Measurements from ENCODE around the gene VPS11.
"Not testable (repeated sequence)": the region's sequence is repeated elsewhere in the genome, so short reads cannot be mapped to it uniquely, and the experiment has no call there.

VPS11 gene

DNA sequence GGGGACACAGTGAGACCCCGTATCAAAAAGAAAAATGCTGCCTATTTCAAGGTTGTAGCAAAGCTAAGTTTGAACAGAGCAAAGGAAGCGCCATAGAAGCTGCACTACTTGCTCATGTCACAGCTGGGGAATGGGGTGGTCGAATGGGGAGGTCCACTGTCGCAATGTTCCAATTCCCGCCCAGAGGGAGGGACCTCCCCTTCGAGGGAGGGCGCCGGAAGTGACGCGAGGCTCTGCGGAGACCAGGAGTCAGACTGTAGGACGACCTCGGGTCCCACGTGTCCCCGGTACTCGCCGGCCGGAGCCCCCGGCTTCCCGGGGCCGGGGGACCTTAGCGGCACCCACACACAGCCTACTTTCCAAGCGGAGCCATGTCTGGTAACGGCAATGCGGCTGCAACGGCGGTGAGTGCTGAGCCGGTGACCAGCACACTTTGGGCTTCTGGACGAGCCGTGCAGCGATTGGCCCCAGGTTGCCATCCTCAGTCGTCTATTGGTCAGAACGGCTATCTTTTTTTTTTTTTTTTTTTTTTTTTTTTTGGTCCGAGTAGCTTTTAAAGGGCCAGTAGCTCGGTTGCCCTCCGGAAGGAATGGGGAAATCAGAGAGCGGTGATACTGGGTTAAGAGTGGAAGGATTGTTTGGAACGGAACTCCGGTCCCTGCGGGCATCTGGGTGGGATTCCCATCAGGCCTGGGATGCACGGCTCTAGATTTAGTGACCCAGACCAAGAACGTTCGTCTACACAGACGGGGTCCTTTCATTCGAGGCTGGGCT is 17.2 kb downstream of the VPS11 start, which contains the start of gene HMBS:
TSS of gene HMBS (plus strand) at position 219 of the 774 bp plus-strand sequence. CDS start at position 372, 153 bp downstream.
- DNase-seq: peak; percentile 94 to 96

DNA sequence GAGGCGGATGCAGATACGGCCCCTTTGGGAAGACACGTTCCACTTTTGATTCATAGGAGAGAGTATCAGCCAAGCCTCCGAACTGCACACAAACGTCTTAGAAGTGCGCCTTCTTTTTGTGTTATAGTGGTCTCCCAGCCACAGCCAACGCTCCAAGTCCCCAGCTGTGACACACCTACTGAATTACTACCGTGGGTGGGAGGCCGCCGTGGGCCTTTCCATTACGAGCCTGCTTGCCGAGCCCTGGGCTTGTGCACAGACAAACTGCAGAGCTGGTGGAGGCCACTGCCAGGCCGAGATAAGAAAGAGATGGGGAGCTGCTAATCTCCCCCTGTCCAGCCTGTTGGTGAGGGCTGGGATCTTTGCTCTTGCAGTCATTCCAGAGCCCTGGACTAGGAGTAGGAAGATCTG is 17.8 kb downstream of the VPS11 start:
- DNase-seq: no peak

DNA sequence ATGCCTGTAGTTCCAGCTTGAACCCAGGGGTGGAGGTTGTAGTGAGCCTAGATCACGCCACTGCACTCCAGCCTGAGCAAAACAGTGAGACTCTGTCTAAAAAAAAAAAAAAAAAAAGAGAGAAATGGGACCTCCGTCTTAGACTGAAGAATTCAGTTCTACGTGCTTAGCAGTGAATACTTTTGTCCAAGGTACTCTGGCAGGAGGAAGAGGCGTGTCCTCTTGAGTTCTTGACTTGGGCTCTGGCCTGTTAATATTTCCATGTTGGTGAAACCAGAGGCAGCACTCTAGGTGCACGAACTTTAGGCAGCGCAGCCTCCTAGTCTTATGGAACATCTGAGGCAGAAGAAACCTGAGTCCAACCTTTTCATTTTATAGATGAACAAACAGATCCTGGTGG is 19.5 kb downstream of the VPS11 start:
- DNase-seq: no peak

DNA sequence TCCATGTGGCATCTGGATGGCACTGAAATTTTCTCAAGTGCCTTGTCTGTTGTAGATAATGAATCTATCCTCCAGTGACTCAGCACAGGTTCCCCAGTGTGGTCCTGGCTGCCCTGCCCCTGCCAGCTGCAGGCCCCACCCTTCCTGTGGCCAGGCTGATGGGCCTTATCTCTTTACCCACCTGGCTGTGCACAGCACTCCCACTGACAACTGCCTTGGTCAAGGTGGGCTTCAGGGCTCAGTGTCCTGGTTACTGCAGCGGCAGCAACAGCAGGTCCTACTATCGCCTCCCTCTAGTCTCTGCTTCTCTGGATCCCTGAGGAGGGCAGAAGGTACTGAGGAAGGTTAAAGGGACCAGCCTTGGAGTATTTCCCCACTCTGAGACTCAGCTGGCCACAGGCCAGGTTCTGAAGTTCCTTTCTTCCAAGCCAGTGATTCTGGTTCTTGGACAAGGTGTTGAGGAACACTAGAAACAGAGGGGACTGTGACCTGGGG is 20.2 kb downstream of the VPS11 start:
- DNase-seq: no peak

DNA sequence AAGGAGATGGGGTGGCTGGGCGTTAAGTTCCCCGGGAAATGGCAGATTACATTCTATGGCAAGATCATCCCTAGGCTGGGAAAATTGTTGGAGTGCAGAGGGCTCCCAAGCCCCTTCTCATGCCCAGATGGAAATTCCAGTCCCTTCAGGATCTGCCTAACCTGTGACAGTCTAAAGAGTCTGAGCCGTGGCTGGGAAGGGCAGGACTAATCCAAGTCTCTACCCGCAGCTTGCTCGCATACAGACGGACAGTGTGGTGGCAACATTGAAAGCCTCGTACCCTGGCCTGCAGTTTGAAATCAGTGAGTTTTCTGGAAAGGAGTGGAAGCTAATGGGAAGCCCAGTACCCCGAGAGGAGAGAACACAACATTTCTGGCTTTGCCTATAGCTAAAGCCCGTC is 20.8 kb downstream of the VPS11 start:
- no peak for DNase-seq

DNA sequence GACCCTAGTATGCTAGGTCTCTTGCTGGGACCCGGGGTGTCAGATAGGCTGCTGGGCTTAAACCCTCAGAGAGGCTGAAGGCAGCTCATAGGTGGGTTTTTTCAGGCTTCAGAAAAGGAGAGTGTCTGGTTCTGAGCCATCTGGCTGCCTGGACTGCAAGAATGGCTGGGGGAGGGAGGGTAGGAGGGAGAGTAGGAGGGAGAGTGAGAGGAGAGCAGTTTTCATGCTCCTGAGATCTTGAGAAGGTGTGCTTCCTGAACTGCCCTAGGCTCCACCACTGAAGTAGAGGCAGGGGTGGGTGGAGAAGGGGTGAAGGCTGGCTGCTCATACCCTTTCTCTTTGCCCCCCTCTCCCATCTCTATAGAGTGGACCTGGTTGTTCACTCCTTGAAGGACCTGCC is 21.7 kb downstream of the VPS11 start:
- no peak for DNase-seq

DNA sequence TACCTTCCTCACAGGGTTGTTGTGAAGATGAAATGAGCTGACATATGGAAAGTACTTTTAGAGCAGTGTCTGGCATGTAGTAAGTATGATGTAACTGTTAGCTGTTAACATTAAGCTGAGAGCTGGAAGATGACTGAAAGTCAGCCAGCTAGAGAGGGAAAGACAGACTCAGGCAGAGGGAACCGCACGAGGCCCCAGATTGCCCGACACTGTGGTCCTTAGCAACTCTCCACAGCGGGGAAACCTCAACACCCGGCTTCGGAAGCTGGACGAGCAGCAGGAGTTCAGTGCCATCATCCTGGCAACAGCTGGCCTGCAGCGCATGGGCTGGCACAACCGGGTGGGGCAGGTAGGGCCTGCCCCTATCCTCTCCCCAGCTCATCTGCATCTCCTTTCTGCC is 23.6 kb downstream of the VPS11 start:
- no peak for DNase-seq

DNA sequence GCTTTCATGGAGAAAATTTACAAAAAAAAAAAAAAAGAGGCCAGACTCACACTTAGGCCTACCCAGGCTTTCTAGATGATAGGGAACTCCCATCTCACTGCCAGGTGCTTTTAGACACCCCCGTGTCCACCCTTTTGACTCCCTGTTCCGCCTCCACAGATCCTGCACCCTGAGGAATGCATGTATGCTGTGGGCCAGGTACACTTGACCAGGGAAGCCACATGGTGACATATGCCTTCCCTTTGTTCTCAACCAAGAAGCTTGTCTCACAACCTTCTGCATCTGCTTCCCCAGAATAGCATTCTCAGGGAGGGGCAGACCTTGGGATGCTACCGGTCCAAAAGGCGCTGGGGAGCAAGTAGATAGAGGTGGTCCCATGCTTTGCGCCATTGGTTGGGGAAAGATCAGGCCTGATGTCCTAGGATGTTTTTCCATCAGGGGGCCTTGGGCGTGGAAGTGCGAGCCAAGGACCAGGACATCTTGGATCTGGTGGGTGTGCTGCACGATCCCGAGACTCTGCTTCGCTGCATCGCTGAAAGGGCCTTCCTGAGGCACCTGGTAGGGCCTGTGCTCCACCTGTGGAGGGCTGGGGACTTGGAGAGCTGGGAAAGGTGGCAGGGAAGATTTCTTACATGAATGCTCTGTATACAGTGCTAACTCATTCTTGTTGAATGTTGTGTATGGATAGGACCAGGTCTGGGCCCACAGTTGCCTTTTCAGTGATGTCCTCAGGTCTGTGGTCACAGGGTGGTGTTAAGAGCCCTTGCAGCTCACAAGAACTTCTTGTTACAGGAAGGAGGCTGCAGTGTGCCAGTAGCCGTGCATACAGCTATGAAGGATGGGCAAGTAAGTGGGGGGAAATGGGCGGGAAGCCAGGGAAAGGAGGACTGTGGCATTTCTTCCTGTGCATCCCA is 24.6 kb downstream of the VPS11 start:
- DNase-seq: no peak

DNA sequence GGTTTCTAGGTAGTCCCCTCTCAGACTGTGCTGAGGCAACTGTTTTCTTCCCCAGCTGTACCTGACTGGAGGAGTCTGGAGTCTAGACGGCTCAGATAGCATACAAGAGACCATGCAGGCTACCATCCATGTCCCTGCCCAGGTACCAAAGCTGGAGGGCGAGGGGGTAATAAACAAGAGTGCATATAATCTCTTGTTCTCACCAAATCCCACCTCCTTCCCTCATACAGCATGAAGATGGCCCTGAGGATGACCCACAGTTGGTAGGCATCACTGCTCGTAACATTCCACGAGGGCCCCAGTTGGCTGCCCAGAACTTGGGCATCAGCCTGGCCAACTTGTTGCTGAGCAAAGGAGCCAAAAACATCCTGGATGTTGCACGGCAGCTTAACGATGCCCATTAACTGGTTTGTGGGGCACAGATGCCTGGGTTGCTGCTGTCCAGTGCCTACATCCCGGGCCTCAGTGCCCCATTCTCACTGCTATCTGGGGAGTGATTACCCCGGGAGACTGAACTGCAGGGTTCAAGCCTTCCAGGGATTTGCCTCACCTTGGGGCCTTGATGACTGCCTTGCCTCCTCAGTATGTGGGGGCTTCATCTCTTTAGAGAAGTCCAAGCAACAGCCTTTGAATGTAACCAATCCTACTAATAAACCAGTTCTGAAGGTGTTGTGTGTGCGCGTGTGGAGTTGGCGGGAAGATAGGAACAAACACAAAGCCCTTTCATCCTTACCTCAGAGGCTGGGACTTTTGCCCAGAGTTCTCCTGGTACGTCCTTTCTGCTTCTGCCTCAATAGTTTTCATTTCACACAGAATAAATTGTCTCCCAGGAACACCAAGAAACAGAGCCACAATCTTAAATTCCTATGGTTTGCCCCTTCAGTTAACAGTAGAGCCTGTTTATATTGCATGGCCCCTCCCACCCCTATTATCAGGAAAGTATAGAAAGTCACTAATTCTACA is 25.5 kb downstream of the VPS11 start:
- peak; percentile 32 to 42 for DNase-seq

DNA sequence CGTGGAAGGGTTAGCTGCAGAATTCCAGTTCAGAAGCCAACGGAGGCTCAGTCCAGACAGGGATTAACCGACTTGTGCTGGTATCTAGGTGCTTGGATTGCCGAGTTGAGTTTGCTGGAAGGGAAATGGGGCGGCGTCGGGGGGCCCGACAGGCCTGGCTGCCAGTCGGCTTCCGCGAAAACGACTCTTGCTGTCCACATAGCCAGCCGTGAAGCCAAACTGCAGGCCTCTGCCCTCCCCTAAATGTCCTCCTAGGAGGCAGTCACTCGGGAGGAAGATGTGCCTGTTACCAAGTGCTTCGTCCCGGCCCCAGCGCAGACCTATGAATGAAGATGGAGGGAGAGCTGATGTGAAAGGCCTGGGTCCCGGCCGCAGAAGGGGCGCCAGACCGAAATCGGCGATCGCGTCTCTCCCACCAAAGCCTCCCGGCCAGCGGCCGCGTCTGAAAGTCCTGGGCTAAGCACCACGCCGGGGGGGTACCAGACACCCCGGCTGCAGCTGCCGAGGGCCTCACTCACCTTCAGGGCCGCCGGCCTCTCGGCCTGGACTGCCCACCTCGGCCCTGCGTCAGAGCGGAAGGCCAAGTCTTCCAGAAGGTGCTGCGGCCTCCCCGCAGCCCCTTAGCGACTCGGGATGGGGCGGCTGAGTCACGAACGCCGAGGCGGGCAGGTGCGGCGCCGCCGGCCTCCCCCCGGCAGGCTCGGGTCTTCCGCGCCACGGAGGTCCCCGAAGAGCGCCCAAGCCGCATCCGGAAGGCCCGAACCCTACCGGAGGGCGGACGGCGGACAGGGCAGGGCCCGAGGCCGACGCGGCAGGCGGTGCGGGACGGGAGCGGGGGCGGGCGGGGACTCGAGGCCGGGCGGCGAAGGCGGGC is 26.6 kb downstream of the VPS11 start:
- peak in 1 of 2 experiments; percentile 50 for DNase-seq

DNA sequence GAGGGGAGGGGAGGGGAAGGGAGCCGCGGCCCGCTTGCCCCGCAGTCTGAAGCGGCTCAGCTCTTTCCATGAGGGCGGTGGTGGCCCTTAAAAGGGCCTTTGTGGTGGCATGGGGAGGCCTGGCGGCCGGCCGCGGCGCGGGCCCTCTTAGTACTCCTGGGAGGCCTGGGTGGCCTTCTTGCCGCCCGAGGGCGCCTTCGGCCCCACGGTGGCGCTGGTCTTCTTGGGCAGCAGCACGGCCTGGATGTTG is 27.1 kb downstream of the VPS11 start:
- peak; percentile 62 to 83 for DNase-seq

DNA sequence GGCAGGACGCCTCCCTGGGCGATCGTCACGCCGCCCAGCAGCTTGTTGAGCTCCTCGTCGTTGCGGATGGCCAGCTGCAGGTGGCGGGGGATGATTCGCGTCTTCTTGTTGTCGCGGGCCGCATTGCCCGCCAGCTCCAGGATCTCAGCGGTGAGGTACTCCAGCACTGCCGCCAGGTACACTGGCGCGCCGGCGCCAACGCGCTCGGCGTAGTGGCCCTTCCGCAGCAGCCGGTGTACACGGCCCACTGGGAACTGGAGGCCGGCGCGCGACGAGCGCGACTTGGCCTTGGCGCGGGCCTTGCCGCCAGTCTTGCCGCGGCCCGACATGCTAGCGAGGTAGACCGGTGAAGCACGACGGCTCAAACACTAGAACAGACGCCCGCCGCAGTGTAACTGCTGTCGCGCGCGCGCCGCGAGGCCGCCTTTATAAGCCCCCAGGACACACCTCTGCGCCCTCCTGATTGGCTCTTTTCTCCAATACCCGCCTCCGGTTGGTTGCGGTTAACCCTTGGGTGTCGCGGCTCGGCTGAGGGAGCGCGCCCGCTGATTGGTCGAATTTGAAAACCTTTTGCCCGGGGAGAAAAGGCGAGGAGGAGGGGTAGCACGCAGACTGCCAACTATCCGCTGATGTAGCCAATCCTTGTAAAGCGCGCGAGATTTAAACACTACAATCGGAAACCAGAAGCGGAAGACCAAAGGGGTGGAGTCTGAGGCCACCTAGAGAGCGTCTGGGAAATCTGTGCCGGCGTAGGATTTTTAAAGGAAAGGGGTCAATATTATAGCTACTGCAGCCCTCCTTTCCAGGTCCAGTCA is 27.7 kb downstream of the VPS11 start:
- peak; percentile 99 for DNase-seq

DNA sequence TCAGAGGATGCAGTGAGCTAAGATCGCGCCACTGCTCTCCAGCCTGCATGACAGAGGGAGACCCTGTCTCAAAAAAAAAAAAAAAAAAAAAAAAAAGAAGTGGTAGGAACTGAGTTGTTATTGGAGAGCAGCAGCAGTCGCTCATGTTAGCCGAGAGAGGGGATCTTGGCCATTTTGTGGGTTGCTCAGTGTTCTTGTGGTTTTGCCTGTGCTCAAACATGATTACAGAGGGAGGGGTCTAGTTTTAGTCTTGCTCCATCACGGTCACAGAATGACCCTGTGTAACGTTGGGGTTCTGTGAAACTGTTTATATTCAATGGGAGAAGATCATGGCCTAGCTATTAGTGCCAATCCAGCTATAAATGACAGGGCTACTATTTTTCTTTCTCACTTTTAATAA is 32.1 kb downstream of the VPS11 start:
- DNase-seq: no peak

DNA sequence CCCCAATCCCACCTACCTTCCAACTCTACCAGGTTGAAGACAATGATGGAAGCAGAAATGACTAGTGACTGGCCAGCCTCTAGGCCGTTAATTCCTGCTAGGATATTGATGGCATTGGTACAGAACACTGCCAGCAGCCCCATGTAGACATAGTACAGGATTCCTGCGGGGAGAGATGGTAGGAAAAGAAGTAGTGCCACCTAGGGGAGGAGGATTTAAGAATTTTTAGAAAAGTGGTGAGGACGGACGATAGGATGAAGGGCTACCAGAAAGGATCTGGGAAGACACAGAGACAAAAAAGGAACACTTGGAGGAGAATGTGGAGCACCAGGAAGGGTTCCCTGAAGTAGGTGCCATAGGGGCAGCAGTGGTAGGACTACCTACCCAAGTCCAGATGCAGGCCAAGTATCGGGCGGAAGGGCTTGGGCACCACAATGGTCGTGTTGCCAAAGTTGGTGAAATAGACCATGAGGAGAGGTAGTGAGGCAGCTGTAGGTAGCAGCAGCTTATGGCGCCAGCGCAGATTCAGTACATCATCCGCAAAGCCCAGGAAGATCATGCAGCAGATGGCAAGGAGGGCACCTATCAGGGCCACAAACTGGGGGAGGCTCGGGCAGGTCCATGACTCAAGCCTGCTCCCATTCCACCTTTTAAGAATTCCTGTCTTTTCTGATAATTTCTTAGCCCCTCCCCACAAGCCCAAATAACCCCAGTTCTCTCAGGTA is 32.8 kb downstream of the VPS11 start:
- peak; percentile 33 to 65 for DNase-seq

DNA sequence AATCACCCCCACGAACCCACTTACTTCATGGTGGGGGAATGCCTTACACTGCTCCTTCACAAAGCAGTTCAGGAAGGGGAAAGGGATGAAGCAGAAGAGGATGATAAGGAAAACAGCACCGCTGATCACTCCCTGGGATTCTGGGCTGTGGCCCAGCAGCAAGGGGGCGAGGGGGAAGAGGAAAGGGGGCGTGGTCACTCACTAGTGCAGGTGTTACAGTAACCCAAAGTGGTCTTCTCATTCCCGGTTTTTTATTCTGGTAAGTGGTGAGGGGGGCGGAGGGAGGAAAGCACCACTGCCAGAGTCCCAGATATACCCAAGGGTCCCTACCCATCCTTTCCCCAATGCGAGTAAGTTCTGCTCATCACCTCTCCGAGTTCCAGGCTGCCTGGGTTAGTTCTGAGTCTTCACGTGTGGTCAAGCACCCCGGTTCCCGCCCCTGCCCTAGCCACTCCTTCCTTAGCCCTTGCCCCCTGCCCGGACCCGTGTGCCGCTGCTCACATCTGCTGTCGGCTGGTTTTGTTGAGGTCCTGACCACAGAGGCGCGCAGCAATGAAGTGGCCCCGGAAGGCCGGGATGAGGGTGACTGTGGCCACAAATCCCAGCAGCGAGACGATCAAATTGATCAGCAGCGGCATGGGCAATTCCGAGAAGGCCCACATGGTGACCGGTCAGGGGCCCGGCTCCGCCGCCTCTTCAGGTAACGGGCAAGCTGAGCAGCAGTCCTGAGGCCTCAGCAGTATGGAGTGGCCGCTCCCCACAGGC is 33.6 kb downstream of the VPS11 start:
- peak in 1 of 2 experiments; percentile 34 for DNase-seq

DNA sequence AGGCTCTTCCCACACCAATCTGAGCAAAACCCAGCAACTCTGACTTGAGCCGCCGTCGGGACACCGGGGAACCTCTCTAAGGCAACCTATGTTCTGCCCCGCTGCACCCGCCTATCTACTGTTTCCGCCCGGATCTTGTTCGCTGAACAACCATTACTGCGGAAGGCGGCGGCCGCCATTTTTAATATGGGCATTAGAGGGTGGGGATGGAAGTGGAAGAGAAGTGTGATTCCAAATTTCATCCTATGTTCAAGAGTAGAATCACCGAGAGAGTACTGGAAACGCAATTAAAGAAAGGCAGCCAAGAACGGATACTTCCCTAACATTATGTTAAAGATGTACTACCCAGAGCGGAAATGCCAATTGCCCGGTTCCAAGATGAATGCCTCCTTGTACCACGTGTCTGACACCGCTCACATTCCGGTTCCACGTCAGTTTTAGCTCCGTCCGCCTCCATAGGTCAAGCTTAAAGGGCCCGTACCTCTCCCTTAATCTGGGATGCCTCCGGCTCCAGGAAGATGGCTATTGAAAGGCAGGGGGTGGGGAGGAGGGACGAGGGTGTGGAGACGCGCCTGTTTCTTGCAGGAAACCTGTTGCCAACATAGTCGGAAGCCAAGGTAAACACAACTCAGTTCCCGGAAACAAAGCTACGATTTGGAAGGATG is 34.3 kb downstream of the VPS11 start, which contains the start of gene DPAGT1:
TSS of gene DPAGT1 (minus strand) at position 95 of the 665 bp plus-strand sequence. CDS start 198 bp downstream, outside the sequence.
- peak; percentile 92 to 98 for DNase-seq

DNA sequence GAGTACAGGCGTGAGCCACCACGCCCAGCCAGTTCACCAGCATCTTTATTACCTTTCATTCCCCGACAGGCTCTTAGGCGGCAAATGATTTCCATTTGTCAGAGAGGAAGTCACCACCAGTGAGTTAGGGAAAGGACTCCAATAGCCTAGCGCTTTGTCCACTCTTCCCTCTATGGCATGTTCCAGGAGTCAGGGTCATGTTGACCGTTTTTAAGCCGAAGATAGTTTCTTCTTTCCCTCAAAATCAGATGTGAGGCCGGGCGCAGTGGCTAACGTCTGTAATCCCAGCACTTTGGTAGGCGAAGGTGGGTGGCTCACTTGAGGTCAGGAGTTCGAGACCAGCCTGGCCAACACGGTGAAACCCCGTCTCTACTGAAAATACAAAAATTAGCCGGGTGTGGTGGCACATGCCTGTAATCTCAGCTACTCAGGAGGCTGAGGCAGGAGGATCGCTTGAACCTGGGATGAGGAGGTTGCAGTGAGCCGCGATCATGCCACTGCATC is 35.6 kb downstream of the VPS11 start:
- DNase-seq: not testable (repeated sequence)

DNA sequence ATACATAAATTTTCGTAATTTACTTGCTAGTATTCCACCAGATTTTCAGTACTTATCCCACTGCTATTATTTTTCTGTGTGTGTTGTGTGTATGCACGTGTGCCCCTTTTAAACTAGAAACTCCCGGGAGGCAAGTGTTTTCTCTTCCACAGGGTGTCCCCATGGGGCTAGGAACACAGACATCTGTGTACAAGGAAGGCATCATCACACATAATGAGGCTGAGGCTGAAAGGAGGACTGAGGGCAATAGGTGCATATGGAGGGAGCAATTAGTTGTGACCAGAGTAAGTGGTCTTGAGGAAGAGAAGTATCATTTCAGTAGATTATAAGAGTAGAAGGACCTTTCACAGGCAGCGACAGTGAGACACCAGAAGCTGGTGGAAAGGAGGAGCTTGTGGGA is 36.2 kb downstream of the VPS11 start:
- no peak for DNase-seq

Measured in NCI-H2081 (cell line).